ENCODE measurements around the gene ZMIZ1.

- TF ChIP-seq, protein P1, sequence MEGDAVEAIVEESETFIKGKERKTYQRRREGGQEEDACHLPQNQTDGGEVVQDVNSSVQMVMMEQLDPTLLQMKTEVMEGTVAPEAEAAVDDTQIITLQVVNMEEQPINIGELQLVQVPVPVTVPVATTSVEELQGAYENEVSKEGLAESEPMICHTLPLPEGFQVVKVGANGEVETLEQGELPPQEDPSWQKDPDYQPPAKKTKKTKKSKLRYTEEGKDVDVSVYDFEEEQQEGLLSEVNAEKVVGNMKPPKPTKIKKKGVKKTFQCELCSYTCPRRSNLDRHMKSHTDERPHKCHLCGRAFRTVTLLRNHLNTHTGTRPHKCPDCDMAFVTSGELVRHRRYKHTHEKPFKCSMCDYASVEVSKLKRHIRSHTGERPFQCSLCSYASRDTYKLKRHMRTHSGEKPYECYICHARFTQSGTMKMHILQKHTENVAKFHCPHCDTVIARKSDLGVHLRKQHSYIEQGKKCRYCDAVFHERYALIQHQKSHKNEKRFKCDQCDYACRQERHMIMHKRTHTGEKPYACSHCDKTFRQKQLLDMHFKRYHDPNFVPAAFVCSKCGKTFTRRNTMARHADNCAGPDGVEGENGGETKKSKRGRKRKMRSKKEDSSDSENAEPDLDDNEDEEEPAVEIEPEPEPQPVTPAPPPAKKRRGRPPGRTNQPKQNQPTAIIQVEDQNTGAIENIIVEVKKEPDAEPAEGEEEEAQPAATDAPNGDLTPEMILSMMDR (IDR thresholded peaks at IDR 0.05): no peak
- no peak for TF ChIP-seq ZFX (IDR thresholded peaks at IDR 0.05; ENCODE audit: borderline replicate concordance)
These were observed 77.9 kb downstream of the ZMIZ1 start for GRCh38 chr10:79146611-79147130.
